ENCODE results near the gene OLFM2. TPM values are rescaled to one million over a fixed set of nuclear protein-coding genes. Genes with fewer than 3 reads are reported as not detected.
A peak's percentile ranks its signal among the peaks of the same experiment; 100 is the strongest.

OLFM2 gene
- total RNA-seq, 2 donors from 2014 or later = 33.1 to 58.1 TPM

- peaks cover 4% of the 10 kb centered on the region for H3K9me3 Mint-ChIP-seq
- 55 to 58% methylated on average over 9 to 18 of the region's 18 CpGs for WGBS, 2 experiments (ENCODE audit: insufficient coverage in 1 of 2, insufficient read length in 1 of 2)
- Histone ChIP-seq H3K27me3 (ENCODE audit: control insufficient read depth, insufficient read depth, low read length, poor library complexity, severe bottlenecking) (no peaks in the 10 kb centered on the region), H3K4me1 (ENCODE audit: control insufficient read depth, insufficient read depth, low read length) (no peaks in the 10 kb centered on the region), H3K4me3 (ENCODE audit: low read length) (no peak overlapping the region), H3K36me3 (ENCODE audit: control insufficient read depth, insufficient read depth, low read length) (no peaks in the 10 kb centered on the region), H3K9ac (ENCODE audit: extremely low read depth, low read length, poor library complexity, severe bottlenecking) (no peak overlapping the region), H3K27ac (ENCODE audit: low read depth, low read length) (no peak overlapping the region), H3K9me3 (ENCODE audit: control insufficient read depth, low read length) (no peaks in the 10 kb centered on the region)
- peak overlapping the region; percentile 31 for H3K27ac Mint-ChIP-seq
- H3K27me3 Mint-ChIP-seq (ENCODE audit: insufficient read depth) = peaks cover 25% of the 10 kb centered on the region
- peak; percentile 72 for DNase-seq
- no peak overlapping the region for H3K4me3 Mint-ChIP-seq
- no peaks in the 10 kb centered on the region for H3K4me1 Mint-ChIP-seq
- TF ChIP-seq CTCF (conservative IDR thresholded peaks at IDR 0.05) = no peak
- H3K36me3 Mint-ChIP-seq (ENCODE audit: low read depth) = no peaks in the 10 kb centered on the region
Measured at GRCh38 chr19:9945319-9945966, 9.1 kb upstream of the OLFM2 start.

DNA sequence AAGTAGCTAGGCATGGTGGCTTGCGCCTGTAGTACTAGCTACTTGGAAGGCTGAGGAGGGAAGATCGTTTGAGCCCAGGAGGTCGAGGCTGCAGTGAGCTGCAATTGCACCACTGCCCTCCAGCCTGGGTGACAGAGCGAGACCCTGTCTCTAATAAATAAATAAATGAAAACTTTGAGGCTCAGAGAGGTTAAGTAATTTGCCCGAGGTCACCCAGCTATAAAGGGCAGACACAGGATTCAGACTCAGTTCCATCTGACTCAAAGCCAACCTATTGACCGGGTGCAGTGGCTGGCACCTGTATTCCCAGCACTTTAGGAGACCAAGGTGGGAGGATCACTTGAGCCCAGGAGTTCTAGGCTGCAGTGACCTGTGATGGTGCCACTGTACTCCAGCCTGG lies 7.4 kb upstream of the OLFM2 start:
- TF ChIP-seq CTCF (conservative IDR thresholded peaks at IDR 0.05) = no peak
- Histone ChIP-seq H3K9me3 (ENCODE audit: control insufficient read depth, low read length) (no peaks in the 10 kb centered on the region), H3K27ac (ENCODE audit: low read depth, low read length) (no peak overlapping the region), H3K27me3 (ENCODE audit: control insufficient read depth, insufficient read depth, low read length, poor library complexity, severe bottlenecking) (no peaks in the 10 kb centered on the region), H3K9ac (ENCODE audit: extremely low read depth, low read length, poor library complexity, severe bottlenecking) (no peak overlapping the region), H3K36me3 (ENCODE audit: control insufficient read depth, insufficient read depth, low read length) (no peaks in the 10 kb centered on the region), H3K4me3 (ENCODE audit: low read length) (no peak overlapping the region), H3K4me1 (ENCODE audit: control insufficient read depth, insufficient read depth, low read length) (no peaks in the 10 kb centered on the region)
- Mint-ChIP-seq H3K36me3 (ENCODE audit: low read depth) (no peaks in the 10 kb centered on the region), H3K9me3 (peaks cover 4% of the 10 kb centered on the region), H3K27me3 (ENCODE audit: insufficient read depth) (peaks cover 30% of the 10 kb centered on the region), H3K27ac (no peak overlapping the region), H3K4me1 (no peaks in the 10 kb centered on the region), H3K4me3 (no peak overlapping the region)
- no peak for DNase-seq
- WGBS, 2 experiments (ENCODE audit: insufficient coverage in 1 of 2, insufficient read length in 1 of 2) = 84 to 85% methylated on average over 5 to 6 of the region's 6 CpGs

- Mint-ChIP-seq H3K27ac (no peak overlapping the region), H3K27me3 (ENCODE audit: insufficient read depth) (peaks cover 40% of the 10 kb centered on the region), H3K4me3 (no peak overlapping the region), H3K4me1 (no peaks in the 10 kb centered on the region), H3K36me3 (ENCODE audit: low read depth) (no peaks in the 10 kb centered on the region), H3K9me3 (peaks cover 4% of the 10 kb centered on the region)
- H3K4me3 ChIP-seq (ENCODE audit: low read length) = no peak overlapping the region
- H3K36me3 ChIP-seq (ENCODE audit: control insufficient read depth, insufficient read depth, low read length) = no peaks in the 10 kb centered on the region
- no peaks in the 10 kb centered on the region for H3K9me3 ChIP-seq (ENCODE audit: control insufficient read depth, low read length)
- DNase-seq = no peak
- WGBS, 2 experiments (ENCODE audit: insufficient coverage in 1 of 2, insufficient read length in 1 of 2) = 75% methylated on average over 1 of the region's 1 CpG; no CpG with 5 or more reads in 1 of the 2 experiments
- peaks cover 5% of the 10 kb centered on the region for H3K27me3 ChIP-seq (ENCODE audit: control insufficient read depth, insufficient read depth, low read length, poor library complexity, severe bottlenecking)
- no peak overlapping the region for H3K27ac ChIP-seq (ENCODE audit: low read depth, low read length)
- H3K9ac ChIP-seq (ENCODE audit: extremely low read depth, low read length, poor library complexity, severe bottlenecking) = no peak overlapping the region
- H3K4me1 ChIP-seq (ENCODE audit: control insufficient read depth, insufficient read depth, low read length) = no peaks in the 10 kb centered on the region
- no peak for TF ChIP-seq CTCF (conservative IDR thresholded peaks at IDR 0.05)
Measured at GRCh38 chr19:9941671-9942070, 5.4 kb upstream of the OLFM2 start.

Data from endodermal cell (in vitro differentiated cells).